Body of pancreas (tissue), 4 donors: ENCODE data around the gene CSTPP1.

Source experiments
- CTCF ChIP-seq, 7 experiments: fragments of 450-650 bp in 4 of 7; fragments of 200-600 bp in 3 of 7; sonication (generic) in 3 of 7; IDR thresholded peaks; one replicate each; pipeline ENCODE4 v1.5.1; 2016 to 2019; ENCODE audit warnings: antibody characterized with exemption in 7 of 7
- POLR2A ChIP-seq, 3 donors: fragments of 450-650 bp; IDR thresholded peaks; one replicate each; pipeline ENCODE4 v1.6.1; 2016; ENCODE audit warnings: antibody characterized with exemption in 3 of 3, mild to moderate bottlenecking in 2 of 3

GRCh38 chr11:47057365-47057764, 120.8 kb downstream of the CSTPP1 start:
- TF ChIP-seq CTCF (IDR thresholded peaks at IDR 0.05) (no peak), POLR2A (IDR thresholded peaks at IDR 0.05) (no peak)
